Activated CD4-positive, alpha-beta T cell treated with anti-CD3 and anti-CD28 coated beads for 36 hours (primary cell): ENCODE data around the gene PLD4. TPM values are rescaled to one million over a fixed set of nuclear protein-coding genes. Genes with fewer than 3 reads are reported as not detected.

ENCODE experiments used
- ATAC-seq: fragments of 200-7000 bp; cut with Tn5 transposase; one replicate; pipeline ENCODE4 v1.10.0; 2021; ENCODE audit warnings: mild to moderate bottlenecking, moderate library complexity
- CTCF ChIA-PET: fragments of 350-600 bp; sonication (Branson Sonifier 250); formaldehyde crosslinking; loops from one replicate; lab custom pipeline; 2021; ENCODE audit warnings: antibody characterized with exemption; lab: Charles Lee
- POLR2A ChIA-PET: fragments of 350-600 bp; sonication (Branson Sonifier 250); formaldehyde crosslinking; loops from one replicate; lab custom pipeline; 2021; ENCODE audit warnings: antibody characterized with exemption, inconsistent platforms; lab: Charles Lee
- DNase-seq: peaks from one replicate; pipeline ENCODE4 v3.0.0-alpha.2; 2020
- H3K27ac Mint-ChIP-seq: one replicate; pipeline ENCODE4 v1.8.0; 2021; ENCODE audit warnings: mixed read lengths
- H3K27me3 Mint-ChIP-seq: one replicate; pipeline ENCODE4 v1.8.0; 2021; ENCODE audit warnings: mixed read lengths
- H3K36me3 Mint-ChIP-seq: one replicate; pipeline ENCODE4 v1.8.0; 2021; ENCODE audit warnings: low read depth, mixed read lengths
- H3K4me1 Mint-ChIP-seq: one replicate; pipeline ENCODE4 v1.8.0; 2021; ENCODE audit warnings: mixed read lengths
- H3K4me3 Mint-ChIP-seq: one replicate; pipeline ENCODE4 v1.8.0; 2021; ENCODE audit warnings: mild to moderate bottlenecking, moderate library complexity, mixed read lengths
- H3K9me3 Mint-ChIP-seq: one replicate; pipeline ENCODE4 v1.8.0; 2021; ENCODE audit warnings: low read depth, mixed read lengths
- intact Hi-C, 2 experiments: fragments of 100-400 bp; cut with DNase I in 1 of 2; cut with micrococcal nuclease in 1 of 2; formaldehyde crosslinking; loops; one replicate each; pipeline versions ENCODE4 v1.14.2 to v1.15.1; 2022 to 2024; cut with DNase I, micrococcal nuclease
- total RNA-seq, 2 experiments: library from RNA; stranded (reverse); gene quantifications; one replicate each; pipeline ENCODE4 v1.2.3, GENCODE V29; 2021

PLD4 gene
- total RNA-seq, 2 experiments from 2014 or later = not detected

- Mint-ChIP-seq H3K4me3 (no peak overlapping the region), H3K27me3 (no peaks in the 10 kb centered on the region), H3K4me1 (peaks cover 2% of the 10 kb centered on the region), H3K9me3 (peaks cover 2% of the 10 kb centered on the region), H3K27ac (no peak overlapping the region), H3K36me3 (no peaks in the 10 kb centered on the region)
- ChIA-PET POLR2A (no interaction called here), CTCF (no interaction called here)
- intact Hi-C loops = no loop called here
- peak; percentile 36 for ATAC-seq
- DNase-seq = no peak
Observed at GRCh38 chr14:104926619-104927431, 2.1 kb downstream of the PLD4 start.

GRCh38 chr14:104927432-104927816 is 2.7 kb downstream of the PLD4 start:
- intact Hi-C loops = no loop called here
- H3K36me3 Mint-ChIP-seq = no peaks in the 10 kb centered on the region
- ChIA-PET POLR2A (no interaction called here), CTCF (no interaction called here)
- H3K9me3 Mint-ChIP-seq = peaks cover 2% of the 10 kb centered on the region
- H3K27me3 Mint-ChIP-seq = no peaks in the 10 kb centered on the region
- ATAC-seq = no peak
- no peak overlapping the region for H3K27ac Mint-ChIP-seq
- no peak for DNase-seq
- H3K4me1 Mint-ChIP-seq = peaks cover 2% of the 10 kb centered on the region
- no peak overlapping the region for H3K4me3 Mint-ChIP-seq

- Mint-ChIP-seq H3K27ac (no peak overlapping the region), H3K27me3 (no peaks in the 10 kb centered on the region), H3K4me1 (peaks cover 2% of the 10 kb centered on the region), H3K36me3 (no peaks in the 10 kb centered on the region), H3K4me3 (no peak overlapping the region), H3K9me3 (peaks cover 2% of the 10 kb centered on the region)
- no peak for ATAC-seq
- no peak for DNase-seq
- CTCF ChIA-PET = no interaction called here
- intact Hi-C loops = no loop called here
- POLR2A ChIA-PET = no interaction called here
Observed at GRCh38 chr14:104927901-104928300, 3.2 kb downstream of the PLD4 start.

GRCh38 chr14:104928391-104929133 is 3.9 kb downstream of the PLD4 start:
- peaks cover 2% of the 10 kb centered on the region for H3K9me3 Mint-ChIP-seq
- H3K27me3 Mint-ChIP-seq = no peaks in the 10 kb centered on the region
- DNase-seq (no peak), ATAC-seq (no peak)
- no peak overlapping the region for H3K27ac Mint-ChIP-seq
- CTCF ChIA-PET = no interaction called here
- H3K4me3 Mint-ChIP-seq = no peak overlapping the region
- H3K36me3 Mint-ChIP-seq = no peaks in the 10 kb centered on the region
- intact Hi-C loops = no loop called here
- POLR2A ChIA-PET = no interaction called here
- H3K4me1 Mint-ChIP-seq = peaks cover 2% of the 10 kb centered on the region

- ChIA-PET CTCF (interaction anchor here (0.6 kb wide), 1 partner anchor 29 kb away, joined by 3 read pairs; no protein-coding TSS in a partner anchor), POLR2A (no interaction called here)
- Mint-ChIP-seq H3K4me1 (peaks cover 2% of the 10 kb centered on the region), H3K27ac (no peak overlapping the region), H3K36me3 (no peaks in the 10 kb centered on the region), H3K4me3 (no peak overlapping the region), H3K27me3 (peaks cover 4% of the 10 kb centered on the region), H3K9me3 (no peaks in the 10 kb centered on the region)
- ATAC-seq (no peak), DNase-seq (no peak)
- intact Hi-C loops = loop anchor here in 1 of 2 experiments (5.0 kb wide), 1 partner anchor 177 kb away; the partner anchor contains the start of gene SIVA1
Observed at GRCh38 chr14:104929268-104930230, 4.9 kb downstream of the PLD4 start.

- POLR2A ChIA-PET = no interaction called here
- intact Hi-C loops = loop anchor here in 1 of 2 experiments (5.0 kb wide), 1 partner anchor 178 kb away; the partner anchor contains the start of gene SIVA1
- ATAC-seq (no peak), DNase-seq (no peak)
- peaks cover 2% of the 10 kb centered on the region for H3K4me1 Mint-ChIP-seq
- H3K27me3 Mint-ChIP-seq = peaks cover 6% of the 10 kb centered on the region
- H3K27ac Mint-ChIP-seq = no peak overlapping the region
- CTCF ChIA-PET = no interaction called here
- H3K4me3 Mint-ChIP-seq = no peak overlapping the region
- H3K9me3 Mint-ChIP-seq = no peaks in the 10 kb centered on the region
- no peaks in the 10 kb centered on the region for H3K36me3 Mint-ChIP-seq
Observed at GRCh38 chr14:104930526-104931303, 6.0 kb downstream of the PLD4 start.

- Mint-ChIP-seq H3K36me3 (no peaks in the 10 kb centered on the region), H3K27ac (no peak overlapping the region), H3K9me3 (no peaks in the 10 kb centered on the region), H3K4me1 (peaks cover 2% of the 10 kb centered on the region), H3K27me3 (peaks cover 6% of the 10 kb centered on the region), H3K4me3 (no peak overlapping the region)
- intact Hi-C loops = loop anchor here in 1 of 2 experiments (5.0 kb wide), 1 partner anchor 179 kb away; the partner anchor contains the start of gene SIVA1
- DNase-seq = no peak
- no peak for ATAC-seq
- ChIA-PET POLR2A (no interaction called here), CTCF (no interaction called here)
Observed at GRCh38 chr14:104931304-104931770, 6.7 kb downstream of the PLD4 start.

- no peaks in the 10 kb centered on the region for H3K9me3 Mint-ChIP-seq
- peaks cover 6% of the 10 kb centered on the region for H3K27me3 Mint-ChIP-seq
- no peak overlapping the region for H3K27ac Mint-ChIP-seq
- ChIA-PET CTCF (no interaction called here), POLR2A (no interaction called here)
- intact Hi-C loops = loop anchor here in 1 of 2 experiments (5.0 kb wide), 1 partner anchor 180 kb away; the partner anchor contains the start of gene SIVA1
- DNase-seq (no peak), ATAC-seq (no peak)
- no peaks in the 10 kb centered on the region for H3K4me1 Mint-ChIP-seq
- no peaks in the 10 kb centered on the region for H3K36me3 Mint-ChIP-seq
- no peak overlapping the region for H3K4me3 Mint-ChIP-seq
Observed at GRCh38 chr14:104931771-104932675, 7.3 kb downstream of the PLD4 start.

GRCh38 chr14:104932676-104933631 is 8.3 kb downstream of the PLD4 start:
- Mint-ChIP-seq H3K4me1 (no peaks in the 10 kb centered on the region), H3K4me3 (peak overlapping the region; percentile 32), H3K27me3 (peaks cover 8% of the 10 kb centered on the region), H3K36me3 (no peaks in the 10 kb centered on the region), H3K27ac (no peak overlapping the region), H3K9me3 (no peaks in the 10 kb centered on the region)
- ATAC-seq = peak; percentile 96
- POLR2A ChIA-PET = no interaction called here
- peak; percentile 93 for DNase-seq
- intact Hi-C loops = loop anchor here in 1 of 2 experiments (1.0 to 5.0 kb wide), 4 partner anchors 88 to 419 kb away; partner anchors contain the start of genes CDCA4 and SIVA1
- CTCF ChIA-PET = interaction anchor here (0.7 kb wide), 1 partner anchor 436 kb away, joined by 4 read pairs; no protein-coding TSS in a partner anchor
